ENCODE measurements around the gene LGI1. TPM values are rescaled to one million over a fixed set of nuclear protein-coding genes. Genes with fewer than 3 reads are reported as not detected.
A peak's percentile ranks its signal among the peaks of the same experiment; 100 is the strongest.

LGI1 gene
- total and polyA plus RNA-seq, 12 donors, result 0.38 to 5.9 (median 1.4) TPM; not detected in 4

DNA sequence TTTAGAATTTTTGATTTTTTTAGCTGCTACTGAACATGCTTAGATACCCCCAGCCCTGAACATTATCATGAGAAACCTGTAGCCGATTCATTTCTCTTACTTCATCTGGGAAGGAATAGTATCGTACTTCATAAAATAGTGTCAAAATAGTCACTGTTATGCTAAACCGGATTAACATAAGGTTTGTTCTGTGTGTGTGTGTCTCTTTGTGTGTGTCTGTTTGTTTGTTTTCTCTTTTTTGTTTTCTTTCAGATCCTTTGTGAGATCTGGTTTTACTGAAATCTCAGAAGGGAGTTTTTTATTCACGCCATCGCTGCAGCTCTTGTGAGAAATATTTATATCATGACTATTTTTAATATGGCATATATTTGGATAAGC lies 761 bp downstream of the LGI1 start:
- WGBS, 4 donors, result 60 to 70% (median 63%) methylated on average over 5 of the region's 5 CpGs

GRCh38 chr10:93758891-93759410 lies 1.2 kb downstream of the LGI1 start:
- no peaks in the 10 kb centered on the region for H3K4me1 ChIP-seq (replicated peaks in 1 of 2)
- no peak overlapping the region for H3K27ac ChIP-seq
- no peaks in the 10 kb centered on the region for H3K36me3 ChIP-seq (replicated peaks in 1 of 2)
- no peaks in the 10 kb centered on the region for H3K9me3 ChIP-seq (replicated peaks in 1 of 3)
- H3K27me3 ChIP-seq, result no peaks in the 10 kb centered on the region
- intact Hi-C loops (cut with DNase I), result no loop called here
- no peak overlapping the region for H3K4me3 ChIP-seq
- TF ChIP-seq POLR2A (IDR thresholded peaks at IDR 0.05), result no peak
- TF ChIP-seq, protein P1, sequence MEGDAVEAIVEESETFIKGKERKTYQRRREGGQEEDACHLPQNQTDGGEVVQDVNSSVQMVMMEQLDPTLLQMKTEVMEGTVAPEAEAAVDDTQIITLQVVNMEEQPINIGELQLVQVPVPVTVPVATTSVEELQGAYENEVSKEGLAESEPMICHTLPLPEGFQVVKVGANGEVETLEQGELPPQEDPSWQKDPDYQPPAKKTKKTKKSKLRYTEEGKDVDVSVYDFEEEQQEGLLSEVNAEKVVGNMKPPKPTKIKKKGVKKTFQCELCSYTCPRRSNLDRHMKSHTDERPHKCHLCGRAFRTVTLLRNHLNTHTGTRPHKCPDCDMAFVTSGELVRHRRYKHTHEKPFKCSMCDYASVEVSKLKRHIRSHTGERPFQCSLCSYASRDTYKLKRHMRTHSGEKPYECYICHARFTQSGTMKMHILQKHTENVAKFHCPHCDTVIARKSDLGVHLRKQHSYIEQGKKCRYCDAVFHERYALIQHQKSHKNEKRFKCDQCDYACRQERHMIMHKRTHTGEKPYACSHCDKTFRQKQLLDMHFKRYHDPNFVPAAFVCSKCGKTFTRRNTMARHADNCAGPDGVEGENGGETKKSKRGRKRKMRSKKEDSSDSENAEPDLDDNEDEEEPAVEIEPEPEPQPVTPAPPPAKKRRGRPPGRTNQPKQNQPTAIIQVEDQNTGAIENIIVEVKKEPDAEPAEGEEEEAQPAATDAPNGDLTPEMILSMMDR (IDR thresholded peaks at IDR 0.05), result no peak
- 65 to 75% (median 71%) methylated on average over 4 of the region's 4 CpGs for WGBS, 4 donors
- no peak for DNase-seq

More for the DNA sequence above, 761 bp downstream of the LGI1 start:
- Histone ChIP-seq H3K27me3 (no peaks in the 10 kb centered on the region), H3K4me3 (peak overlapping the region in 1 of 4 donors; percentile 20), H3K36me3 (replicated peaks in 1 of 2) (no peaks in the 10 kb centered on the region), H3K4me1 (replicated peaks in 1 of 2) (no peaks in the 10 kb centered on the region), H3K27ac (no peak overlapping the region), H3K9me3 (replicated peaks in 1 of 3) (no peaks in the 10 kb centered on the region)
- intact Hi-C loops (cut with DNase I), result no loop called here
- DNase-seq, result no peak
- TF ChIP-seq, protein P1 (IDR thresholded peaks at IDR 0.05), result no peak
- no peak for TF ChIP-seq POLR2A (IDR thresholded peaks at IDR 0.05)

DNA sequence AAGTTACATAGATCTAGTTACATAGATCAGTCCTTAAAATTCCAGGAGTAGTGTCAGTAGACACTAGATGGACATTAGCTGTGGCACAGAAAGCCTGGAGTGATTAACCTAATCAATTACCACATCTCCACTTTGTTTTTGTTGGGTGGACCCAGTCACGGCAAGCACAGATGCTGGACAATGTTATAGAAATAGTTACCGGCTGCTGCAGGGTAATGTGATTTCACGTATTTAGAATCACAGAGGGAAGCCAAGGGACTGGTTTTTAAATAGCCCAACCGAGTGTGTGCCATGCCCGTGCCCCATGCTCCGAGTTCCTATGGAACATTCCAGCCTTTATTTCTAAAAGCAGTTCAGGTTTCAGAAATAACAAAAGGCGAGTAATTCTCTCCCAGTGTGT lies 2.8 kb downstream of the LGI1 start:
- Histone ChIP-seq H3K27ac (no peak overlapping the region), H3K27me3 (no peaks in the 10 kb centered on the region), H3K4me3 (no peak overlapping the region), H3K36me3 (replicated peaks in 1 of 2) (no peaks in the 10 kb centered on the region), H3K4me1 (replicated peaks in 1 of 2) (no peaks in the 10 kb centered on the region), H3K9me3 (replicated peaks in 1 of 3) (no peaks in the 10 kb centered on the region)
- 61 to 67% (median 64%) methylated on average over 7 of the region's 7 CpGs for WGBS, 4 donors
- intact Hi-C loops (cut with DNase I), result no loop called here
- DNase-seq, result no peak
- TF ChIP-seq, protein P1 (IDR thresholded peaks at IDR 0.05), result no peak
- TF ChIP-seq POLR2A (IDR thresholded peaks at IDR 0.05), result no peak

DNA sequence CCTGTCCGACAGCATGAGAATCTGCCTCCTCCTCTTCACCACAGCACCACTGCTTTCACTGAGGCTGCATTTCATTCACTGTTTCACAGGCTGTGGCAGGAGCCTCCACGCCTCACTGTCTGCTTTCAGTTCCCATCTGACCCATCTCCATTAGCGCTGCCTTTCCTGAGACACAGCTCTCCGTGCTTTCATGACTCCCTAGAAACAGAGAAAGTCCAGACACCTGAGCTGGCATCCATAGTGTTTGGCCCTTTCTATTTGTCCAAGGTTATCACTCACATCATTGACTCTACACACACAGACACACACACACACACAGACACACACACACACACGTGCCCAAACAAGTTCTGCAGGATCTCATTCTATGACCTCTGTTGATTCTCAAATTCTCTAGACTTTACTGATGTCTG lies 5.2 kb downstream of the LGI1 start:
- DNase-seq, result peak in 1 of 7 donors; percentile 62
- intact Hi-C loops (cut with DNase I), result no loop called here
- Histone ChIP-seq H3K4me3 (no peak overlapping the region), H3K36me3 (replicated peaks in 1 of 2) (no peaks in the 10 kb centered on the region), H3K9me3 (replicated peaks in 1 of 3) (no peaks in the 10 kb centered on the region), H3K27ac (no peak overlapping the region), H3K4me1 (replicated peaks in 1 of 2) (no peaks in the 10 kb centered on the region), H3K27me3 (no peaks in the 10 kb centered on the region)
- WGBS, 4 donors, result 32 to 54% (median 41%) methylated on average over 5 of the region's 5 CpGs
- TF ChIP-seq POLR2A (IDR thresholded peaks at IDR 0.05), result no peak
- TF ChIP-seq, protein P1 (IDR thresholded peaks at IDR 0.05), result no peak
